Urinary bladder (tissue), 4 donors: Measurements from ENCODE around the gene BMP4. TPM values are rescaled to one million over a fixed set of nuclear protein-coding genes. Genes with fewer than 3 reads are reported as not detected.
"Not testable (repeated sequence)": the region's sequence is repeated elsewhere in the genome, so short reads cannot be mapped to it uniquely, and the experiment has no call there.

Experiments
- DNase-seq: peaks from one replicate; pipeline ENCODE4 v3.0.0-alpha.2; 2015; ENCODE audit errors: extremely low spot score
- H3K27ac ChIP-seq: one replicate; pipeline ENCODE4 v1.5.1; 2013; ENCODE audit warnings: low read depth, mild to moderate bottlenecking, moderate library complexity
- H3K36me3 ChIP-seq: one replicate; pipeline ENCODE4 v1.6.1; 2013; ENCODE audit warnings: mild to moderate bottlenecking, moderate library complexity; ENCODE audit not compliant: insufficient read depth
- H3K4me1 ChIP-seq: one replicate; pipeline ENCODE4 v1.6.1; 2013; ENCODE audit warnings: mild to moderate bottlenecking, moderate library complexity; ENCODE audit not compliant: insufficient read depth
- H3K4me3 ChIP-seq: one replicate; pipeline ENCODE4 v1.5.1; 2013; ENCODE audit warnings: low read depth, low read length
- WGBS: extraction: QIAGEN DNeasy Blood & Tissue Kit; methylation state at CpG from one replicate; pipeline ENCODE4 v1.1.7; 2013; 5-methylcytosine and 5-hydroxymethylcytosine counted together
- polyA plus RNA-seq: library from polyadenylated mRNA; stranded (reverse); fragments of 200-250 nt; gene quantifications from one replicate; pipeline ENCODE4 v1.2.3, GENCODE V29; 2013
- total RNA-seq: library from RNA; depleted of rRNA; stranded (reverse); fragments of >200 nt; gene quantifications from one replicate; pipeline ENCODE4 v1.2.3, GENCODE V29; 2014
- donor health status: healthy with polysubstance abuse.
- donor health status: healthy.

Gene BMP4
- total RNA-seq (46.3 TPM), polyA plus RNA-seq (82.4 TPM)

GRCh38 chr14:53956427-53957201 is at the start of gene BMP4:
BMP4 (minus strand) TSS chr14:53956825; CDS start chr14:53952222, 4,603 bp downstream.
- no peaks in the 10 kb centered on the region for H3K36me3 ChIP-seq
- DNase-seq = peak; percentile 71
- peak within 1 kb of the TSS; percentile 70 for H3K27ac ChIP-seq
- H3K4me1 ChIP-seq = no peaks in the 10 kb centered on the region
- WGBS = 8% methylated on average over 45 of the region's 45 CpGs
- peak within 1 kb of the TSS; percentile 72 for H3K4me3 ChIP-seq

GRCh38 chr14:54003064-54003463 is 46.4 kb upstream of the BMP4 start:
- no peak overlapping the region for H3K27ac ChIP-seq
- DNase-seq = no peak
- H3K36me3 ChIP-seq = no peaks in the 10 kb centered on the region
- WGBS = 77% methylated on average over 2 of the region's 2 CpGs
- no peak overlapping the region for H3K4me3 ChIP-seq
- H3K4me1 ChIP-seq = no peaks in the 10 kb centered on the region

- Histone ChIP-seq H3K36me3 (no peaks in the 10 kb centered on the region), H3K4me3 (no peak overlapping the region), H3K27ac (no peak overlapping the region), H3K4me1 (no peaks in the 10 kb centered on the region)
- no peak for DNase-seq
Measured at GRCh38 chr14:54002653-54003052, 46.0 kb upstream of the BMP4 start.

GRCh38 chr14:54001189-54001878 is 44.7 kb upstream of the BMP4 start:
- Histone ChIP-seq H3K27ac (no peak overlapping the region), H3K4me3 (no peak overlapping the region), H3K4me1 (no peaks in the 10 kb centered on the region), H3K36me3 (no peaks in the 10 kb centered on the region)
- WGBS = 73% methylated on average over 5 of the region's 5 CpGs
- DNase-seq = no peak

GRCh38 chr14:54000341-54000811 is 43.8 kb upstream of the BMP4 start:
- no peak overlapping the region for H3K4me3 ChIP-seq
- no peak for DNase-seq
- WGBS = 91% methylated on average over 1 of the region's 1 CpG
- H3K4me1 ChIP-seq = no peaks in the 10 kb centered on the region
- H3K27ac ChIP-seq = no peak overlapping the region
- H3K36me3 ChIP-seq = no peaks in the 10 kb centered on the region

- Histone ChIP-seq H3K4me3 (no peak overlapping the region), H3K27ac (no peak overlapping the region), H3K36me3 (no peaks in the 10 kb centered on the region), H3K4me1 (no peaks in the 10 kb centered on the region)
- DNase-seq = peak; percentile 11
- whole genome bisulfite sequencing = 50% methylated on average over 5 of the region's 5 CpGs
Measured at GRCh38 chr14:53999061-53999488, 42.5 kb upstream of the BMP4 start.

GRCh38 chr14:53996041-53996440 is 39.4 kb upstream of the BMP4 start:
- Histone ChIP-seq H3K4me3 (no peak overlapping the region), H3K4me1 (no peaks in the 10 kb centered on the region), H3K27ac (no peak overlapping the region), H3K36me3 (no peaks in the 10 kb centered on the region)
- 97% methylated on average over 1 of the region's 1 CpG for WGBS
- no peak for DNase-seq

GRCh38 chr14:53993920-53994607 is 37.4 kb upstream of the BMP4 start:
- Histone ChIP-seq H3K36me3 (no peaks in the 10 kb centered on the region), H3K4me1 (no peaks in the 10 kb centered on the region), H3K27ac (no peak overlapping the region), H3K4me3 (no peak overlapping the region)
- WGBS = 62% methylated on average over 6 of the region's 6 CpGs
- DNase-seq = no peak

- Histone ChIP-seq H3K36me3 (no peaks in the 10 kb centered on the region), H3K27ac (no peak overlapping the region), H3K4me3 (no peak overlapping the region), H3K4me1 (no peaks in the 10 kb centered on the region)
- 96% methylated on average over 2 of the region's 2 CpGs for WGBS
- DNase-seq = no peak
Measured at GRCh38 chr14:53990978-53991377, 34.4 kb upstream of the BMP4 start.

- not testable (repeated sequence) for H3K27ac ChIP-seq, DNase-seq, H3K4me3 ChIP-seq, H3K4me1 ChIP-seq, H3K36me3 ChIP-seq
- 85% methylated on average over 3 of the region's 3 CpGs for WGBS
Measured at GRCh38 chr14:53986718-53987117, 30.1 kb upstream of the BMP4 start.

- not testable (repeated sequence) for H3K4me3 ChIP-seq, H3K4me1 ChIP-seq, DNase-seq, H3K36me3 ChIP-seq, H3K27ac ChIP-seq
- WGBS = 98% methylated on average over 2 of the region's 2 CpGs
Measured at GRCh38 chr14:53984958-53985357, 28.3 kb upstream of the BMP4 start.

- Histone ChIP-seq H3K27ac (no peak overlapping the region), H3K36me3 (no peaks in the 10 kb centered on the region), H3K4me3 (no peak overlapping the region), H3K4me1 (peaks cover 1% of the 10 kb centered on the region)
- no peak for DNase-seq
Measured at GRCh38 chr14:53983112-53983511, 26.5 kb upstream of the BMP4 start.

- peaks cover 1% of the 10 kb centered on the region for H3K4me1 ChIP-seq
- no peak overlapping the region for H3K27ac ChIP-seq
- H3K36me3 ChIP-seq = no peaks in the 10 kb centered on the region
- H3K4me3 ChIP-seq = no peak overlapping the region
- DNase-seq = no peak
- WGBS = 86% methylated on average over 2 of the region's 2 CpGs
Measured at GRCh38 chr14:53982546-53982945, 25.9 kb upstream of the BMP4 start.
